Skeletal muscle satellite cell (primary cell): Measurements from ENCODE around the gene FRAT1.

ENCODE experiments used
- H3K27me3 ChIP-seq: 2 replicates; pipeline ENCODE4 v1.7.0; 2013; ENCODE audit warnings: low read length; ENCODE audit not compliant: control insufficient read depth, insufficient read depth
- H3K36me3 ChIP-seq: 2 replicates; pipeline ENCODE4 v1.7.0; 2013; ENCODE audit warnings: mild to moderate bottlenecking, control low read depth, low read length; ENCODE audit not compliant: insufficient read depth
- H3K4me1 ChIP-seq: 2 replicates; pipeline ENCODE4 v1.7.0; 2013; ENCODE audit warnings: low read length; ENCODE audit not compliant: control insufficient read depth, insufficient read depth
- H3K4me2 ChIP-seq: 2 replicates; pipeline ENCODE4 v1.7.0; 2013; ENCODE audit warnings: mild to moderate bottlenecking, low read length
- H3K4me3 ChIP-seq: 2 replicates; pipeline ENCODE4 v1.7.0; 2013; ENCODE audit warnings: low read length
- H3K9ac ChIP-seq: 2 replicates; pipeline ENCODE4 v1.7.0; 2013; ENCODE audit warnings: mild to moderate bottlenecking, low read depth, low read length, moderate library complexity
- H3K9me3 ChIP-seq: replicated peaks from 2 replicates; pipeline ENCODE4 v1.7.0; 2013; ENCODE audit warnings: mild to moderate bottlenecking, control low read depth, low read length

FRAT1 gene

GRCh38 chr10:97329766-97330165 lies 10.7 kb downstream of the FRAT1 start:
- Histone ChIP-seq H3K4me2 (no peak overlapping the region), H3K36me3 (no peaks in the 10 kb centered on the region), H3K9ac (no peak overlapping the region)

GRCh38 chr10:97331153-97331703 lies 12.2 kb downstream of the FRAT1 start:
- H3K4me2 ChIP-seq, result peak overlapping the region; percentile 93
- no peaks in the 10 kb centered on the region for H3K36me3 ChIP-seq
- peaks cover 21% of the 10 kb centered on the region for H3K4me1 ChIP-seq
- H3K27me3 ChIP-seq, result no peaks in the 10 kb centered on the region
- no peaks in the 10 kb centered on the region for H3K9me3 ChIP-seq
- no peak overlapping the region for H3K4me3 ChIP-seq
- H3K9ac ChIP-seq, result no peak overlapping the region

More at GRCh38 chr10:97329766-97330165, 10.7 kb downstream of the FRAT1 start:
- Histone ChIP-seq H3K4me3 (no peak overlapping the region), H3K27me3 (no peaks in the 10 kb centered on the region), H3K4me1 (peaks cover 21% of the 10 kb centered on the region), H3K9me3 (no peaks in the 10 kb centered on the region)

- H3K9ac ChIP-seq, result peak overlapping the region; percentile 100
- peaks cover 21% of the 10 kb centered on the region for H3K4me1 ChIP-seq
- no peaks in the 10 kb centered on the region for H3K36me3 ChIP-seq
- no peaks in the 10 kb centered on the region for H3K9me3 ChIP-seq
- peaks cover 13% of the 10 kb centered on the region for H3K27me3 ChIP-seq
- H3K4me2 ChIP-seq, result peak overlapping the region; percentile 93
- peak overlapping the region; percentile 99 for H3K4me3 ChIP-seq
Measured at GRCh38 chr10:97332591-97333350, 13.7 kb downstream of the FRAT1 start.

- peaks cover 18% of the 10 kb centered on the region for H3K27me3 ChIP-seq
- H3K4me3 ChIP-seq, result peak overlapping the region; percentile 99
- H3K4me1 ChIP-seq, result peaks cover 21% of the 10 kb centered on the region
- no peaks in the 10 kb centered on the region for H3K36me3 ChIP-seq
- H3K9me3 ChIP-seq, result no peaks in the 10 kb centered on the region
- peak overlapping the region; percentile 100 for H3K9ac ChIP-seq
- H3K4me2 ChIP-seq, result peak overlapping the region; percentile 93
Measured at GRCh38 chr10:97333351-97333600, 14.2 kb downstream of the FRAT1 start.

- H3K4me1 ChIP-seq, result peaks cover 21% of the 10 kb centered on the region
Measured at GRCh38 chr10:97333601-97334369, 14.7 kb downstream of the FRAT1 start.

GRCh38 chr10:97334370-97335175 lies 15.5 kb downstream of the FRAT1 start, which contains the start of gene FRAT2:
Gene FRAT2 (minus strand): TSS chr10:97334729. CDS start chr10:97334572, 157 bp downstream.
- peaks cover 21% of the 10 kb centered on the region for H3K4me1 ChIP-seq
- H3K4me2 ChIP-seq, result peak within 1 kb of the TSS; percentile 93
- peak within 1 kb of the TSS; percentile 100 for H3K9ac ChIP-seq
- H3K4me3 ChIP-seq, result peak within 1 kb of the TSS; percentile 99
- H3K9me3 ChIP-seq, result no peaks in the 10 kb centered on the region
- H3K27me3 ChIP-seq, result peaks cover 20% of the 10 kb centered on the region
- H3K36me3 ChIP-seq, result no peaks in the 10 kb centered on the region

More at GRCh38 chr10:97333601-97334369, 14.7 kb downstream of the FRAT1 start:
- Histone ChIP-seq H3K9ac (peak overlapping the region; percentile 100), H3K4me3 (peak overlapping the region; percentile 99), H3K27me3 (peaks cover 20% of the 10 kb centered on the region), H3K4me2 (peak overlapping the region; percentile 93), H3K9me3 (no peaks in the 10 kb centered on the region), H3K36me3 (no peaks in the 10 kb centered on the region)

GRCh38 chr10:97335188-97335619 lies 16.1 kb downstream of the FRAT1 start:
- Histone ChIP-seq H3K36me3 (no peaks in the 10 kb centered on the region), H3K9me3 (no peaks in the 10 kb centered on the region), H3K4me3 (peak overlapping the region; percentile 99), H3K4me1 (peaks cover 21% of the 10 kb centered on the region), H3K27me3 (peaks cover 20% of the 10 kb centered on the region), H3K4me2 (peak overlapping the region; percentile 93), H3K9ac (peak overlapping the region; percentile 100)

GRCh38 chr10:97336006-97336405 lies 16.9 kb downstream of the FRAT1 start:
- no peak overlapping the region for H3K4me3 ChIP-seq
- H3K4me1 ChIP-seq, result peaks cover 21% of the 10 kb centered on the region
- H3K27me3 ChIP-seq, result peaks cover 20% of the 10 kb centered on the region
- H3K9me3 ChIP-seq, result no peaks in the 10 kb centered on the region
- H3K9ac ChIP-seq, result no peak overlapping the region
- H3K36me3 ChIP-seq, result no peaks in the 10 kb centered on the region
- H3K4me2 ChIP-seq, result no peak overlapping the region

GRCh38 chr10:97336446-97336845 lies 17.4 kb downstream of the FRAT1 start:
- Histone ChIP-seq H3K9ac (no peak overlapping the region), H3K36me3 (no peaks in the 10 kb centered on the region), H3K4me1 (peaks cover 18% of the 10 kb centered on the region), H3K9me3 (no peaks in the 10 kb centered on the region), H3K4me2 (no peak overlapping the region), H3K27me3 (peaks cover 20% of the 10 kb centered on the region), H3K4me3 (no peak overlapping the region)

- H3K9me3 ChIP-seq, result no peaks in the 10 kb centered on the region
- peaks cover 20% of the 10 kb centered on the region for H3K27me3 ChIP-seq
- H3K4me3 ChIP-seq, result no peak overlapping the region
- H3K9ac ChIP-seq, result no peak overlapping the region
- no peak overlapping the region for H3K4me2 ChIP-seq
- H3K4me1 ChIP-seq, result peaks cover 12% of the 10 kb centered on the region
- no peaks in the 10 kb centered on the region for H3K36me3 ChIP-seq
Measured at GRCh38 chr10:97336942-97337831, 18.1 kb downstream of the FRAT1 start.
